ENCODE measurements around the gene BLNK. TPM values are rescaled to one million over a fixed set of nuclear protein-coding genes. Genes with fewer than 3 reads are reported as not detected.

Gene BLNK
- total and polyA plus RNA-seq, 9 of the 15 experiments (the other 6 are each of a cell fraction or from before 2014, with no cell fraction given) = not detected

- Histone ChIP-seq H3K79me2 (ENCODE audit: control insufficient read depth, insufficient read depth, low read length) (no peaks in the 10 kb centered on the region), H3K27me3 (ENCODE audit: control insufficient read depth in 2 of 2, insufficient read depth in 2 of 2, low read length in 2 of 2) (peaks cover 0 to 5% of the 10 kb centered on the region in 2 experiments; a peak in 3 of 5 replicates), H3K9me3 (replicated peaks; ENCODE audit: control insufficient read depth, insufficient read depth, low read depth, low read length) (no peaks in the 10 kb centered on the region), H3K9ac (ENCODE audit: insufficient read depth in 1 of 2, low read depth in 2 of 2, low read length in 2 of 2) (no peak overlapping the region), H3K9me1 (ENCODE audit: control insufficient read depth, insufficient read depth, low read length) (no peaks in the 10 kb centered on the region), H2AFZ (ENCODE audit: low read depth, low read length) (no peak overlapping the region), H3K4me2 (ENCODE audit: insufficient read depth, low read length) (no peak overlapping the region), H3K4me3 (no peak overlapping the region), H3K36me3 (ENCODE audit: control insufficient read depth, insufficient read depth, low read length) (no peaks in the 10 kb centered on the region), H3K4me1 (replicated peaks in 1 of 2; ENCODE audit: control insufficient read depth in 2 of 2, insufficient read depth in 2 of 2, low read length in 2 of 2) (no peaks in the 10 kb centered on the region), H4K20me1 (replicated peaks; ENCODE audit: control insufficient read depth, insufficient read depth, low read length) (no peaks in the 10 kb centered on the region), H3K27ac (ENCODE audit: extremely low read depth, low read depth, low read length) (no peak overlapping the region)
- ATAC-seq (no peak), FAIRE-seq (no peak), DNase-seq (ENCODE audit: extremely low read depth in 1 of 4, low spot score in 3 of 4) (no peak)
- no TSS peak for BruUV-seq (replicated peaks)
- WGBS (ENCODE audit: insufficient coverage, low coverage, missing lambda C conversion rate) = 0% methylated on average over 1 of the region's 1 CpG
- ChIA-PET POLR2A (interaction anchor here (0.6 kb wide), 1 partner anchor 24 kb away, joined by 3 read pairs; no protein-coding TSS in a partner anchor), CTCF (ENCODE audit: low intra/inter-chr PET ratio) (no interaction called here)
- intact Hi-C loops (cut with micrococcal nuclease) = no loop called here
- in situ Hi-C loops (cut with MboI) = no loop called here
- TF ChIP-seq SMARCB1 (IDR thresholded peaks at IDR 0.05; ENCODE audit: insufficient read length, low read depth) (no peak), NRF1 (conservative IDR thresholded peaks at IDR 0.05 in 1 of 2, IDR thresholded peaks at IDR 0.05 in 1 of 2) (no peak), ZNF311 (CRISPR knock-in tag; IDR thresholded peaks at IDR 0.05) (no peak), ZNF263 (CRISPR knock-in tag; IDR thresholded peaks at IDR 0.05; ENCODE audit: borderline replicate concordance) (no peak), HDAC8 (tag; IDR thresholded peaks at IDR 0.05) (no peak), RREB1 (CRISPR knock-in tag; IDR thresholded peaks at IDR 0.05) (no peak), ETV6 (IDR thresholded peaks at IDR 0.05; ENCODE audit: borderline replicate concordance in 1 of 2, low read depth in 2 of 2, low read length in 1 of 2) (no peak), ETV6 (CRISPR knock-in tag; IDR thresholded peaks at IDR 0.05; ENCODE audit: borderline replicate concordance) (no peak), CXXC5 (CRISPR knock-in tag; IDR thresholded peaks at IDR 0.05) (no peak), ILF3 (IDR thresholded peaks at IDR 0.05; ENCODE audit: borderline replicate concordance) (no peak)
- TF ChIP-seq, protein P1, sequence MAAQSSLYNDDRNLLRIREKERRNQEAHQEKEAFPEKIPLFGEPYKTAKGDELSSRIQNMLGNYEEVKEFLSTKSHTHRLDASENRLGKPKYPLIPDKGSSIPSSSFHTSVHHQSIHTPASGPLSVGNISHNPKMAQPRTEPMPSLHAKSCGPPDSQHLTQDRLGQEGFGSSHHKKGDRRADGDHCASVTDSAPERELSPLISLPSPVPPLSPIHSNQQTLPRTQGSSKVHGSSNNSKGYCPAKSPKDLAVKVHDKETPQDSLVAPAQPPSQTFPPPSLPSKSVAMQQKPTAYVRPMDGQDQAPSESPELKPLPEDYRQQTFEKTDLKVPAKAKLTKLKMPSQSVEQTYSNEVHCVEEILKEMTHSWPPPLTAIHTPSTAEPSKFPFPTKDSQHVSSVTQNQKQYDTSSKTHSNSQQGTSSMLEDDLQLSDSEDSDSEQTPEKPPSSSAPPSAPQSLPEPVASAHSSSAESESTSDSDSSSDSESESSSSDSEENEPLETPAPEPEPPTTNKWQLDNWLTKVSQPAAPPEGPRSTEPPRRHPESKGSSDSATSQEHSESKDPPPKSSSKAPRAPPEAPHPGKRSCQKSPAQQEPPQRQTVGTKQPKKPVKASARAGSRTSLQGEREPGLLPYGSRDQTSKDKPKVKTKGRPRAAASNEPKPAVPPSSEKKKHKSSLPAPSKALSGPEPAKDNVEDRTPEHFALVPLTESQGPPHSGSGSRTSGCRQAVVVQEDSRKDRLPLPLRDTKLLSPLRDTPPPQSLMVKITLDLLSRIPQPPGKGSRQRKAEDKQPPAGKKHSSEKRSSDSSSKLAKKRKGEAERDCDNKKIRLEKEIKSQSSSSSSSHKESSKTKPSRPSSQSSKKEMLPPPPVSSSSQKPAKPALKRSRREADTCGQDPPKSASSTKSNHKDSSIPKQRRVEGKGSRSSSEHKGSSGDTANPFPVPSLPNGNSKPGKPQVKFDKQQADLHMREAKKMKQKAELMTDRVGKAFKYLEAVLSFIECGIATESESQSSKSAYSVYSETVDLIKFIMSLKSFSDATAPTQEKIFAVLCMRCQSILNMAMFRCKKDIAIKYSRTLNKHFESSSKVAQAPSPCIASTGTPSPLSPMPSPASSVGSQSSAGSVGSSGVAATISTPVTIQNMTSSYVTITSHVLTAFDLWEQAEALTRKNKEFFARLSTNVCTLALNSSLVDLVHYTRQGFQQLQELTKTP (IDR thresholded peaks at IDR 0.05; ENCODE audit: low read depth in 1 of 2, partially characterized antibody in 2 of 2) = no peak
- TF ChIP-seq, protein P2, sequence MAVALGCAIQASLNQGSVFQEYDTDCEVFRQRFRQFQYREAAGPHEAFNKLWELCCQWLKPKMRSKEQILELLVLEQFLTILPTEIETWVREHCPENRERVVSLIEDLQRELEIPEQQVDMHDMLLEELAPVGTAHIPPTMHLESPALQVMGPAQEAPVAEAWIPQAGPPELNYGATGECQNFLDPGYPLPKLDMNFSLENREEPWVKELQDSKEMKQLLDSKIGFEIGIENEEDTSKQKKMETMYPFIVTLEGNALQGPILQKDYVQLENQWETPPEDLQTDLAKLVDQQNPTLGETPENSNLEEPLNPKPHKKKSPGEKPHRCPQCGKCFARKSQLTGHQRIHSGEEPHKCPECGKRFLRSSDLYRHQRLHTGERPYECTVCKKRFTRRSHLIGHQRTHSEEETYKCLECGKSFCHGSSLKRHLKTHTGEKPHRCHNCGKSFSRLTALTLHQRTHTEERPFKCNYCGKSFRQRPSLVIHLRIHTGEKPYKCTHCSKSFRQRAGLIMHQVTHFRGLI (CRISPR knock-in tag; IDR thresholded peaks at IDR 0.05) = no peak
Measured at GRCh38 chr10:96310321-96310669, 38.9 kb upstream of the BLNK start.

Data from K562 (cell line).